Erythroblast (primary cell): ENCODE results near the gene STKLD1.
A peak's percentile ranks its signal among the peaks of the same experiment; 100 is the strongest.

Source experiments
- DNase-seq, 2 experiments: peaks; one replicate each; lab custom pipeline; 2025; lab: John Stamatoyannopoulos, UW
- GATA1 ChIP-seq: IDR thresholded peaks from 2 replicates; pipeline ENCODE4 v1.6.1; 2011; ENCODE audit warnings: low read depth, mild to moderate bottlenecking, control low read depth, low read length, moderate library complexity
- POLR2A ChIP-seq: IDR thresholded peaks from 2 replicates; pipeline ENCODE4 v1.6.1; 2011; ENCODE audit warnings: mild to moderate bottlenecking, low read length

STKLD1 gene

GRCh38 chr9:133349965-133350616 is 26.1 kb upstream of the STKLD1 start:
- TF ChIP-seq GATA1 = no peak
- TF ChIP-seq POLR2A = no peak
- DNase-seq = no peak

DNA sequence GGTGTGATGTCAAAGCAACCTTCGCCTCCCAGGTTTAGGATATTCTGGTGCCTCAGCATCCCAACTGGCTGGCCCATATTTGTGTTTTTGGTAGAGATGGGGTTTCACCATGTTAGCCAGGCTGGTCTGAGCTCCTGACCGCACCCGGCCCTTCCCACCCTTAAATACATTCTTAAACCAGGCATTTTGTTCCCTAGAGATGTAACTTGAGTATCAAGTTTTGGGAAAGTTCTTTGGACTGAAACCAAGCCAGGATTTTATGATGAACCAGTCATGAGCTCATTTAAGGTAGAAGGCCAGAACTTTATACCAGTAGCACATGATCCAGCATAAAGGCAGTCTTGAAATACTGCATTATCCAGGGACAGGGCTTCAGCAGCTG is 24.6 kb upstream of the STKLD1 start:
- no peak for DNase-seq
- TF ChIP-seq POLR2A = no peak
- TF ChIP-seq GATA1 = no peak

DNA sequence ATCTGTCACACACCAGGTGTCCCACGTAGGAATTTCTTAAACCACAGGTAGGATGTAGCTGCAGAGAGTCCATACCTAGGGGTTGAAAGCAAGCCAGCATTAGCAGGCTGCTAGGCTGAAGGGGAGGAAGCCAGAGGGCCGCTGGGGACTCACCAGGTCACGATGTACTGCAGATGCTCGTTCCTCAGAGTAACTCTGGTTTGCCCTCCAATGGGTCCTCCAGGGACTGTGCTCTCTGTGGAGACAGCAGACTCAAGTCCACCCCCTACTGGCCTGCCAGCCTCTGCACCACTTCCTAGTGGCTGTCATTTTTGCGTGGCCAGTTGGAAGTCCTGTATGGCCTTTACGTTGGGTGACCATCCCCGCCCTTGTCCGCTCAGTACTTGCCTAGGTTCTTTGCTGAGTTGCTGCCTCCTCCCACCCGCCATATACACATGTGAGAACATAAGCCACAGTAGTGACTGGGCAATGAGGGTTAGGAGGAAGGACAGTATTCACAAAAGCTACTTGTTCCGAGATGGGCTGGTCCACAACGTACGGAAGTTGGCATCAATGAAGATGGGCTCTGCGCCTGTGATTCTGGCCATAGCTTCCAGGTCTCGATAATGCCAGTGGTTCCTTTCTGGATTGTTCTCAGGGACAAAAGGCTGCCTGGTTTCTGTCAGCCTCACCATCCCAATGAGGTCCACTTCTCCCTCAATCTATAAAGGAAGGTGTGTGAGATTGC is 24.1 kb upstream of the STKLD1 start:
- TF ChIP-seq POLR2A (peak; percentile 36), GATA1 (no peak)
- DNase-seq = peak; percentile 61 to 80

GRCh38 chr9:133352635-133353340 is 23.4 kb upstream of the STKLD1 start:
- no peak for DNase-seq
- TF ChIP-seq POLR2A (no peak), GATA1 (no peak)

GRCh38 chr9:133353548-133353947 is 22.6 kb upstream of the STKLD1 start:
- TF ChIP-seq GATA1 (no peak), POLR2A (no peak)
- DNase-seq = no peak

- no peak for TF ChIP-seq GATA1
- TF ChIP-seq POLR2A = no peak
- DNase-seq = no peak
Observed at GRCh38 chr9:133354766-133355165, 21.4 kb upstream of the STKLD1 start.

GRCh38 chr9:133355881-133356357 is 20.2 kb upstream of the STKLD1 start:
- TF ChIP-seq GATA1 (no peak), POLR2A (no peak)
- DNase-seq = peak; percentile 49 to 63

DNA sequence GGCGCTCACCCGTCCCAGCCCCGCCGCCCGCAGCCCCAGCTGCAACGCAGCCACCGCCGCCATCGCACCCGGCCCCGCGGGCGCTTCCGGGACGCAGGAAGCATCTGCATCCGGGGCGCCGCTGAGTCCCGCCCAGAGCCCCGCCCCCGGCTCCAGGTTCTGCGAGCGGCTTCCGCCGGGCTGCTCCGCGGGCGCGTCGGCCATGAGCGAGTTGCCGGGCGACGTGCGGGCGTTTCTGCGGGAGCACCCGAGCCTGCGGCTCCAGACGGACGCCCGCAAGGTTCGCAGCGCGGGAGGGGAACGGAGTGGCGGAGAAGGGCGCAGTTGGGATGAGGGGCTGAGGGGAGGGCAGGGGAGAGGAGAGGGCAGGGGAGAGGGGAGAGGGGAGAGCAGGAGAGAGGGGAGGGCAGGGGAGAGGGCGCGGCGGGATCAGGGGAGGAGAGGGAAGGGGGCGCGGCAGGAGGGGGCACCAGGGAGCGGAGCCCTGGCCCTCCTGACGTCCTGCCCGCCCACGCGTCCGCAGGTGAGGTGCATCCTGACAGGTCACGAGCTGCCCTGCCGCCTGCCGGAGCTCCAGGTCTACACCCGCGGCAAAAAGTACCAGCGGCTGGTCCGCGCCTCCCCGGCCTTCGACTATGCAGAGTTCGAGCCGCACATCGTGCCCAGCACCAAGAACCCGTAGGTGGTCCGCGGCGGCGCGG is 19.6 kb upstream of the STKLD1 start, which contains the start of the genes SURF1 and SURF2:
SURF1 (minus strand) TSS at position 97 of the 701 bp plus-strand sequence; CDS start at position 63, 34 bp downstream.
SURF2 (plus strand) TSS at position 160 of the 701 bp plus-strand sequence; CDS start at position 203, 43 bp downstream.
- DNase-seq = peak; percentile 89 to 93
- TF ChIP-seq GATA1 (no peak), POLR2A (no peak)

DNA sequence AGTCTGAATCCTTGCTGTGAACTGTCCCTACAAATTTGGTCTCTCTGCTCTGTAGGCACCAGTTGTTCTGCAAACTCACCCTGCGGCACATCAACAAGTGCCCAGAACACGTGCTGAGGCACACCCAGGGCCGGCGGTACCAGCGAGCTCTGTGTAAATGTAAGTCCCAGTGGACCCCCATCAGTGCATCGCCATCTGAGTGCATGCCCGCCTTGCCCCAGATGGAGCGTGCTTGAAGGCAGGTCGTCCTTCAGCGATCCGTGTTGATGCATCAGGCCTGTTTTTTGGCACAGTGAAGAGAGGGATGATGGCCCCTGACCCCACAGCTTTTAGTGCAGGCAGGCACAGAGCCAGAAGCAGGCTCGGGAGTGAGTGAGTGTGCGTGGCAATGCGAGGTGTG is 18.5 kb upstream of the STKLD1 start:
- TF ChIP-seq GATA1 (no peak), POLR2A (no peak)
- no peak for DNase-seq

DNA sequence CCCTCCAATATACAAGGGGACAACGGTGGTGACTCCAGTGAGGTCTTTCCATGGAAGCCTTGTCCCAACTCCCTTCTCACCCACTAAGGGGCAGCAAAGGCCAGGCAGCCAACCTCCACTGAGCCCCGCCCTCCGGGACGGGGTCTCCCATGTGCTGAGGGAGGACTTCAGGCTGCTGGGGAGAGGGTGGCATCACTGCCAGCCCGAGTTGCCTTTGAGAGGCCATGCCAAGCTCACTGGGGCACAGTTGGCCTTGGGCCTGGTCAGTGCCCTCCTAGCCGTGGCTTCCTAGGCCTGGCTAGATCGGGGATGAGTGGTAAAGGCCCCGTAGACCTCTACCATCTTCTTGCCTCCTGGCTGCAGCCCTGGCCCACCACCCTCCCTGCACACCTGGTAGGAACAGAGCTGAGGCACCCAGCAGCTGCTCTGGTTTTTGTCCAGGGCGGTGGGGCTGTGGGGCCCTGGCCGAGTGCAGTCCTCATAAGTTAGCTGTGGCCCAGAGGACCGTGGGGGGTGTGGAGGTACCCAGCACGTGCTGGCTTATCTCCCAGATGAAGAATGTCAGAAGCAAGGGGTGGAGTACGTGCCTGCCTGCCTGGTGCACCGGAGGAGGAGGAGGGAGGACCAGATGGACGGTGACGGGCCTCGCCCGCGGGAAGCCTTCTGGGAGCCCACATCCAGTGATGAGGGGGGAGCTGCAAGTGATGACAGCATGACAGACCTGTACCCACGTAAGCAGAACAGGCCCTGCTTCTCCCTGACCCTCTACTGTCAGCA is 16.6 kb upstream of the STKLD1 start:
- peak; percentile 65 to 82 for DNase-seq
- TF ChIP-seq GATA1 (no peak), POLR2A (no peak)

GRCh38 chr9:133360400-133361393 is 15.5 kb upstream of the STKLD1 start:
- peak; percentile 32 to 42 for DNase-seq
- TF ChIP-seq GATA1 (no peak), POLR2A (no peak)
